Adipocyte (in vitro differentiated cells): ENCODE data around the gene PHF2.

Experiments
- DNase-seq: peaks from one replicate; pipeline ENCODE4 v3.0.0-alpha.2; 2015; ENCODE audit warnings: low read depth
- H3K27me3 ChIP-seq: replicated peaks from 2 replicates; pipeline ENCODE4 v1.7.0; 2013; ENCODE audit warnings: mild to moderate bottlenecking, low read length, moderate library complexity; ENCODE audit not compliant: control insufficient read depth, insufficient read depth
- H3K36me3 ChIP-seq: 2 replicates; pipeline ENCODE4 v1.7.0; 2013; ENCODE audit warnings: low read length, mild to moderate bottlenecking, moderate library complexity; ENCODE audit not compliant: control insufficient read depth, insufficient read depth, severe bottlenecking
- H3K4me1 ChIP-seq: 2 replicates; pipeline ENCODE4 v1.7.0; 2013; ENCODE audit warnings: mild to moderate bottlenecking, low read length, moderate library complexity; ENCODE audit not compliant: control insufficient read depth, insufficient read depth
- H3K4me3 ChIP-seq: 2 replicates; pipeline ENCODE4 v1.7.0; 2013; ENCODE audit warnings: mild to moderate bottlenecking, low read length, moderate library complexity
- H3K9ac ChIP-seq: 2 replicates; pipeline ENCODE4 v1.7.0; 2013; ENCODE audit warnings: mild to moderate bottlenecking, low read length, moderate library complexity
- H3K9me3 ChIP-seq: 2 replicates; pipeline ENCODE4 v1.7.0; 2013; ENCODE audit warnings: mild to moderate bottlenecking, low read length, moderate library complexity; ENCODE audit not compliant: control insufficient read depth

The PHF2 gene

DNA sequence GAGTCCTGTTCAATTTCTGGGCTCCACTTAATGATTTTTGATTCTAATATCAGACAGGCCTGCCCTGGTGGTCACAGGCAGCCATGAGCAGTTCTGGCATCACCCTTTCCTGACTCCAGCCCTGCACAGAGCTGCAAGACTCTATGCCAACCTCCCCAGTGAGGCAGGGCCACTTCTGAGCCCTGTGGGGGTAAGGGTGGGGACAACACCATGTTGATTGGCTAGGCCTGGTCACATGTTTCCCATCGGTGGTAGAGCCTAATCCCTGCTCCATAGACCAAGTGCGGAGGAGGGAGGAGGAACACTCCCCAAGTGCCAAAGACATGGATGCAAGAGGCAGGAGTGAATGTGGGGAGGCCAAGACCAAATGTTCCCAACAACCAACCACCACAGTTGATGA is 134.6 kb downstream of the PHF2 start:
- peaks cover 17% of the 10 kb centered on the region for H3K9me3 ChIP-seq
- DNase-seq, result no peak
- H3K27me3 ChIP-seq, result no peaks in the 10 kb centered on the region
- no peaks in the 10 kb centered on the region for H3K4me1 ChIP-seq
- no peak overlapping the region for H3K4me3 ChIP-seq
- no peak overlapping the region for H3K9ac ChIP-seq
- H3K36me3 ChIP-seq, result no peaks in the 10 kb centered on the region

DNA sequence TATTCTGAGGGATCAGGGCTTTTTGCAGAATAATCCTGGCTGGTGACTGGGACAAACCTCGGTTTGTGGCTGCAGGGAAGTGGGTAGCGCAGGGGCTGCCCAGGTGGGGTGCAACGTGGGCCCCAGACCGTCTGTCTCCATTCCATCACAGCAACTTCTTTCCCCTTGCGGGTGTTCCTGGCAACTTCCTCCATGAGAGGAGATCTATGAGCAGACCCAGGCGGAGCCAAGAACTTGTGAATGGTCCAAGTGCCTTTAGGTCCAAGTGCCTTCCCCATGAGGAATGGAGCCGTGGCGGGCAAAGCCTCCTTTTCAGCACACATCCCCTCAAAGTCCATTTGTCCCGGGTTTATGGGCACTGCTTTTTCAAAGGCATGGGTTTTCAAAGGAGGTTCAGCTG is 136.5 kb downstream of the PHF2 start:
- no peaks in the 10 kb centered on the region for H3K27me3 ChIP-seq
- DNase-seq, result no peak
- H3K4me3 ChIP-seq, result no peak overlapping the region
- H3K9me3 ChIP-seq, result peaks cover 22% of the 10 kb centered on the region
- H3K9ac ChIP-seq, result no peak overlapping the region
- no peaks in the 10 kb centered on the region for H3K4me1 ChIP-seq
- no peaks in the 10 kb centered on the region for H3K36me3 ChIP-seq

DNA sequence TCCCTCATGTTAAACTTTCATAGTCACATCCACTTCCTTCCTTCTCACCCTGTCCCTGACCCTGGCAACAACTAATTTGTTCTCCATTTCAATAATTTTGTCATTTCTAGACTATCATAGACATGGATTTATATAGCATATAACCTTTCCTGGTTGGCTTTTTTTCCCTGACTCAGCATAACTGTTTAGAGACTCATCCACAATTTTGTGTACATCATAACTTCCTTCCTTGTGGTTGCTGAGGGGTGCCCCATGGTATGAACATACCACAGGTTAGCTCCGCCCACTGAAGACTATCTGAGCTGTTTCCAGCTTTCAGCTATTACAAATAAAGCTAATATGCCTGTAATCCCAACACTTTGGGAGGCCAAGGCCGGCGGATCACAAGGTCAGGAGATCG is 137.3 kb downstream of the PHF2 start:
- Histone ChIP-seq H3K4me3 (no peak overlapping the region), H3K4me1 (no peaks in the 10 kb centered on the region), H3K27me3 (no peaks in the 10 kb centered on the region), H3K9me3 (peaks cover 21% of the 10 kb centered on the region), H3K9ac (no peak overlapping the region), H3K36me3 (no peaks in the 10 kb centered on the region)
- DNase-seq, result no peak

DNA sequence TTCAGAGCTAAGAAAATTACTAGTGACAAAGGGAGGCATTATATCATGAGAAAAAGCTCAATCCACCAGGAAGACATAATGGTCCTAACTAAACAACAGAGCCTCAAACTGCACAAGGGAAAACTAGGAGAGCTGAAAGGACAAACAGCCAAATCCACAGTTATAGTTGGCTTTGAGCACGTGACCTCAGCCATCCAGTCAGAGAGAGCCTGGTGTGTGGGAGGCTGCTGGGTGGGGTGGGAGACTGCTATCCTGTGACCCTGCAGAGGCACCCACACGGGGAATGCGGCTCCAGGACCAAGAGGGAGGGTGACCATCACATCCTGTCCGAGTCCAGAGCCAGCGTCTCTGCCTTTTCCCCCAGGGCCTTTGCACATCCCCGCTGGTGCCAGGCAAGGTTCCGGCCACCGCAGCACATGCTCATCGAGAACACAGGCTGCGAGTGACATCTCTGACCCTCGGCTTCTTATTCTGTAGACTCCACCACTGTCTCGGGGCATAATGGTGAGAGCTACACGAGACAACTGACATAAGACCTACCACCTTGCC is 145.1 kb downstream of the PHF2 start:
- Histone ChIP-seq H3K9ac (no peak overlapping the region), H3K36me3 (no peaks in the 10 kb centered on the region), H3K4me3 (no peak overlapping the region), H3K4me1 (no peaks in the 10 kb centered on the region), H3K9me3 (peaks cover 17% of the 10 kb centered on the region), H3K27me3 (no peaks in the 10 kb centered on the region)
- DNase-seq, result no peak

DNA sequence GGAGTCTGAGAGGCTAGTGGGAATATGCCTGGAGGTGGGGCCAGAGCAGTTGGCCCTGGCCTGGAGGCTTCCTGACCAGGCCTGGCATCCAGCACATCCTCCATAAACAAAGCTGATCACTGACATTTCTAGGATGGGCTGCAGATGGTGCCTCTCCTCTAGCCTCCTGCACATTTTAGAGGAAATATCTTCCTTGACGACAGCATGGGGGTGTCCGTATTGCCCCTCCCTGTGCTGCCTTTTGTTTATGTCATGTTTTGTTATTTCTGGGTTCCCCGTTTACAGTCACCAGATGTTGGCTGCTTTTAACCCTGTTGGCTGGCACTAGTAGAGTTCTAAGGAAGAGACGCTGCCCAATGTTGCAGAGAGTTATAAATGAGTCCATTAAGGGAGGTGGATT is 148.5 kb downstream of the PHF2 start:
- Histone ChIP-seq H3K4me1 (no peaks in the 10 kb centered on the region), H3K9me3 (peaks cover 13% of the 10 kb centered on the region), H3K4me3 (no peak overlapping the region), H3K9ac (no peak overlapping the region), H3K36me3 (no peaks in the 10 kb centered on the region), H3K27me3 (no peaks in the 10 kb centered on the region)
- DNase-seq, result no peak

DNA sequence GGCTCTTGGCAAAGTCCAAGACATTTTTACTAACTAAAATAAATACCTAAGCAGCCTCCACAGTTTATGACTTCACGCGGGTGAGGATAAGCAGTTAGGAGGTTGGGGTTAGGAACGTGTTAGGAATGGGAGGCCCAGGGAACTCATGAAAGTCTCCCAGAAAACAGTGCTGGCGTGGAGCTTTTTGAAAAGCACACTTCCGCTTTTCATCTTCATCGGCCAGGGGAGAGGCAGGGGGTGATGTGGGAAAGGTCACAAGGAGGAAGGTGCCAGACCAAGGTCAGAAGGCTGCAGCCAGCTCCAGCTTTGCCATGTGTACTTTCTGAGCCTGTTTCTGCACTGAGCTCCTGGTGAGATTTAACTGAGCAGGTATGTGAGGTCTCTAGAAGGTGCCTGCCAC is 149.0 kb downstream of the PHF2 start:
- no peak overlapping the region for H3K9ac ChIP-seq
- DNase-seq, result no peak
- H3K4me3 ChIP-seq, result no peak overlapping the region
- no peaks in the 10 kb centered on the region for H3K36me3 ChIP-seq
- H3K27me3 ChIP-seq, result no peaks in the 10 kb centered on the region
- H3K4me1 ChIP-seq, result no peaks in the 10 kb centered on the region
- peaks cover 17% of the 10 kb centered on the region for H3K9me3 ChIP-seq

DNA sequence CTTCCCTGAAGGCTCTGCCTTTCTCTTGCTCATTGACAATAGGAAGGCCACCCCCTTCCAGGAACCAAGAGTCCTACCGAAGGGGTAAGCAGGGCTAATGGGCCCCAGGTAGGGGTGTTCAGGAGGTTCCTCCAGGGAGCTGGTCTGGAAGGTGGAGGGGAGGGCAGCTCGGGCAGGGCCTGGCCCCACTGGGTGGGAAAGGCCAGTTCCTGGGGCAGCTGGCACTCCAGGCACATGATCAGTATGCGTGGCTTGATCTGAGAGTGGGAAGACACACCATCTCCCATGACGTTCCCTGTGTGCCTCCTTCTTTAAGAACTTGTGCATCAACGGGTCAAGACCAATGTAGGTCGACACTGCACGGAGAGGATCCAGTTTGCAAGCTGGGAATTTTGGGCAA is 149.8 kb downstream of the PHF2 start:
- no peak for DNase-seq
- Histone ChIP-seq H3K4me1 (no peaks in the 10 kb centered on the region), H3K9me3 (peaks cover 22% of the 10 kb centered on the region)

More for the DNA sequence above, 149.8 kb downstream of the PHF2 start:
- no peaks in the 10 kb centered on the region for H3K27me3 ChIP-seq
- no peak overlapping the region for H3K9ac ChIP-seq
- no peak overlapping the region for H3K4me3 ChIP-seq
- no peaks in the 10 kb centered on the region for H3K36me3 ChIP-seq
